IMR-90 (cell line): ENCODE results near the gene ANKIB1.

Experiments
- NFE2L2 ChIP-seq: fragments of 150-350 bp; IDR thresholded peaks from 2 replicates; pipeline ENCODE4 v1.6.1; 2016; ENCODE audit warnings: low read depth, mild to moderate bottlenecking, low read length
- POLR2A ChIP-seq: IDR thresholded peaks from 2 replicates; pipeline ENCODE4 v1.6.1; 2012; ENCODE audit warnings: mild to moderate bottlenecking, low read depth, low read length

- TF ChIP-seq NFE2L2 (no peak), POLR2A (no peak)
Measured at GRCh38 chr7:92281031-92281430, 35.3 kb downstream of the ANKIB1 start.
